ENCODE results near the gene VSTM4.

VSTM4 gene

DNA sequence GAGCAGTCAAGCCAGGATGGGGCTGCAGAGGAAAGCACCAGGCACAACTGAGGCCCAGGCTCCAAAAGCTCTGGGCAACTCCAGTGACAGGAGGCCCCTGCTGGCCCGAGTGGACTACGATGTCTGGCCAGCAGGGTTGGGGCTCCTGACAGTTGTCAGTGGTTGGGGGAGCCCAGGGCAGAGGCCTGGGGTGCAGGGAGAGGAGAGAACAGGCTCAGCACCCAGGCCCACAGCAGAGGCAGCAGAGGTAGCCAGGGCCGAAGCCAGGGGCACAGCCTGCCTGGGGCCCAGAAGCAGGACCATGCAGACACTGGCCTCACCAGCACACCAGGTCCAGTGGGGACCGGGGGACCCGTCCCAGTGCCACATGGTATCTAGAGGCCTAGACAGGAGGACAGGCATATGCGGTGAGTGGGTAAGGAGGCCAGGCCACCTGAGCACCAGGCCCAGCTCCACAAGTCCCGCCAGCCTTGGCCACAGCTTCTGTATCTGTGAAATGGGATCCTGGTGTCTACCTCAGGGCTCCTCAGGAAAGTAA, 129.6 kb downstream of the VSTM4 start:
- DNase-seq = no peak
- H3K27ac ChIP-seq = no peak overlapping the region
- no peak overlapping the region for H3K4me3 ChIP-seq (ENCODE audit: low read depth, low read length)
- peaks cover 22% of the 10 kb centered on the region for H3K27me3 ChIP-seq (ENCODE audit: insufficient read depth, low read depth, severe bottlenecking)
- no peaks in the 10 kb centered on the region for H3K9me3 ChIP-seq (ENCODE audit: severe bottlenecking)
- TF ChIP-seq, protein P1, sequence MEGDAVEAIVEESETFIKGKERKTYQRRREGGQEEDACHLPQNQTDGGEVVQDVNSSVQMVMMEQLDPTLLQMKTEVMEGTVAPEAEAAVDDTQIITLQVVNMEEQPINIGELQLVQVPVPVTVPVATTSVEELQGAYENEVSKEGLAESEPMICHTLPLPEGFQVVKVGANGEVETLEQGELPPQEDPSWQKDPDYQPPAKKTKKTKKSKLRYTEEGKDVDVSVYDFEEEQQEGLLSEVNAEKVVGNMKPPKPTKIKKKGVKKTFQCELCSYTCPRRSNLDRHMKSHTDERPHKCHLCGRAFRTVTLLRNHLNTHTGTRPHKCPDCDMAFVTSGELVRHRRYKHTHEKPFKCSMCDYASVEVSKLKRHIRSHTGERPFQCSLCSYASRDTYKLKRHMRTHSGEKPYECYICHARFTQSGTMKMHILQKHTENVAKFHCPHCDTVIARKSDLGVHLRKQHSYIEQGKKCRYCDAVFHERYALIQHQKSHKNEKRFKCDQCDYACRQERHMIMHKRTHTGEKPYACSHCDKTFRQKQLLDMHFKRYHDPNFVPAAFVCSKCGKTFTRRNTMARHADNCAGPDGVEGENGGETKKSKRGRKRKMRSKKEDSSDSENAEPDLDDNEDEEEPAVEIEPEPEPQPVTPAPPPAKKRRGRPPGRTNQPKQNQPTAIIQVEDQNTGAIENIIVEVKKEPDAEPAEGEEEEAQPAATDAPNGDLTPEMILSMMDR (IDR thresholded peaks at IDR 0.05; ENCODE audit: low read depth, low read length) = no peak
- no peaks in the 10 kb centered on the region for H3K36me3 ChIP-seq

DNA sequence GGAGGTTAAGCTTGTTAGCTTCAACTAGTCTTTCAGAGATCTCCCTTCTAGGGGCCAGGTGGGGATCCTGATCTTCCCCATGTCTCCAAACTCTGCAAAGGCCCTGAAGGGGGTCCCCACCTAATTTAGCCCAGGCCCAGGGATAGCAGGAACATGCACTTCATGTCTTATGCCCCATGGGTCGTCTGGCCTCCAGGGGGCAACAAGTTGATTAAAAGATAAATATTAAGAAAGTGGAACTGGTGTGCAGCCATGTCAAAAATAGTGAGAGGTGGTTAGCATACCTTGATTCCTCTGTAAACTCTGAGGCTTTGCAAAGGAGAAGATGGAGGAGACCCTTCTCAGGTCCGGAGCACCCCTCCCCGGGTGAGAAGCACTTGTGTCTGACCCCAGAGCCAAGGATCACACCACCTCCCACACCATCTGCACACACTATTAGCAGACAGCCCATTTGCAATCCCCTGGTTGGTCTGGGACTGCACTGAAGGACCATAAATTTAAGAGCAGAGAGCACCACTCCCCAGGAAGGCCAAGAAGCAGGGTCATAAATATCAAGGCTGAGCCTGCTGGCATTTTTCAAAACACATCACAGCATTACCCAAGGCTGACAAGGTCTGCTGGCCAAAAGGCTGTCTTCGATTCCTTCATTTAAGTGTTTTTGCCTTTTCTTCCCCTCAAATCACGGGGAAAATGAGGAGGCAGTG, 131.5 kb downstream of the VSTM4 start:
- H3K27ac ChIP-seq = no peak overlapping the region
- no peaks in the 10 kb centered on the region for H3K9me3 ChIP-seq (ENCODE audit: severe bottlenecking)
- H3K4me3 ChIP-seq (ENCODE audit: low read depth, low read length) = no peak overlapping the region
- no peak for DNase-seq
- no peaks in the 10 kb centered on the region for H3K36me3 ChIP-seq
- TF ChIP-seq, protein P1 (IDR thresholded peaks at IDR 0.05; ENCODE audit: low read depth, low read length) = no peak
- H3K27me3 ChIP-seq (ENCODE audit: insufficient read depth, low read depth, severe bottlenecking) = peaks cover 29% of the 10 kb centered on the region

DNA sequence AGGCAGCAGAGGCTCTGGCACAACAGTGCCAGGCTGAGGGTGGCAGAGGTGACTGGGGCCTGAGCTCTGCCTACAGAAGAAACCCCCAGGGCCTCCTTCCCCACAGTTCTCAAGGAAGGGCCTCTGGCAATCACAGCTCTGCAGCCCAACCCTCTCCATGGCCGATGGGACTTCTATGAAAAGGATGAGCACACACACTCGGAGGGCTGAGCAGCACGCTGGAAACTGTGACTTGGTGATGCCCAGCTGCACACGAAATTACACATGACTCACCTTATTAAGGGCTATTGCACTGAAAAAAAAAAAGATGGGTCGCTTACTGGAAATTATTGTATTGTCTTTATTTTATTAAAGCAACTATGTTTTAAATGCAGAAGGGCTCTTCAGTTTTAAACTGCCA, 132.7 kb downstream of the VSTM4 start:
- H3K27me3 ChIP-seq (ENCODE audit: insufficient read depth, low read depth, severe bottlenecking) = peaks cover 26% of the 10 kb centered on the region
- no peak overlapping the region for H3K4me3 ChIP-seq (ENCODE audit: low read depth, low read length)
- no peak for DNase-seq
- no peak overlapping the region for H3K27ac ChIP-seq
- no peaks in the 10 kb centered on the region for H3K9me3 ChIP-seq (ENCODE audit: severe bottlenecking)
- TF ChIP-seq, protein P1 (IDR thresholded peaks at IDR 0.05; ENCODE audit: low read depth, low read length) = no peak
- H3K36me3 ChIP-seq = no peaks in the 10 kb centered on the region

DNA sequence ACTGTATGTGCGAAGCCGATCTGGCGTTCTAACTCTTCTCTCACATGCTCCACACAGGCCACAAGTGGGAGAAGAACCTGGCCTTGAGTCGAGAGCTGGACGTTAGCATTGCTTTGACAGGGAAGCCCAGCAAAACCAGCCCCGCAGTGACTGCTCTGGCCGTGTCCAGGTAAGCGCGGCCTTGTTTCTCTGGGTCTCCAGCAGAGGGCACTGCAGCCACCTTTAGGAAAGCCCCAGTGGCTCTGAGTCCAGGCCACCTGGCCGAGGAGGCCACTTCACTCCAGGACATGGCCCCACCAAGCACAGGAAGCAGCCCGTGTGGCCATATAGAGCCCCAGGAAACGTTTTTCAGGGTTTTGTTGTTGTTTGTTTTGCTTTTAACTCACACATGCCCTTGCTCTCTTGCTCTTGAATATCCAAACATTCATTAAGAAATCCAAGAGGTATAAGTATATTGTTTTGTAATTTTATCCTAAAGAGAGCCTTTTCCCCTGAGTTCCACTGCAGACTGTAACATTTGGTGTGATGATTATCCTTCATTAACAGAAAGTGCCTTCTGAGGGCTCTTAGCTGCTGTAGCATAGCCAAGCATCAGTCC, 133.9 kb downstream of the VSTM4 start:
- Histone ChIP-seq H3K4me3 (ENCODE audit: low read depth, low read length) (no peak overlapping the region), H3K27me3 (ENCODE audit: insufficient read depth, low read depth, severe bottlenecking) (peaks cover 21% of the 10 kb centered on the region), H3K36me3 (no peaks in the 10 kb centered on the region), H3K27ac (no peak overlapping the region), H3K9me3 (ENCODE audit: severe bottlenecking) (no peaks in the 10 kb centered on the region)
- TF ChIP-seq, protein P1 (IDR thresholded peaks at IDR 0.05; ENCODE audit: low read depth, low read length) = peak; percentile 94
- DNase-seq = peak; percentile 77

DNA sequence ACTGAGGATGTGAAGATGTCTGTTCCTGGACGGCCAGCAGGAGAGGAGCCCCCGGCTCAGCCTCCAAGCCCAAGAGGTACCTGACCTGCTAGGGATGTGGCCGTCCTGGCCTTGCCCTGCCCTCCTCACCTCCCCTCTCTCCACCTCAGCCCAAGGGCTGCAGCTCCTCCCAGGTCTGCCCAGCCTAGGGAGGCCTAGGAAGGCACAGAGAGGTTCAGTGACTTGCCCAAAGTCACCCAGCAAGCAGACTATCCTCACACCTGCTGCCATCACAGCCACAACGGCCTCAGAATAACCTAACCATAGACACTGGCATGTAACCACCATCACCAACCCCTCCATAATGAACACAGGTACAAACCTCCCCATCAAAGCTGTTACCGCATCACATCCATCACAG, 137.0 kb downstream of the VSTM4 start:
- TF ChIP-seq, protein P1 (IDR thresholded peaks at IDR 0.05; ENCODE audit: low read depth, low read length) = no peak
- H3K9me3 ChIP-seq (ENCODE audit: severe bottlenecking) = no peaks in the 10 kb centered on the region
- no peak for DNase-seq
- no peak overlapping the region for H3K27ac ChIP-seq
- peaks cover 20% of the 10 kb centered on the region for H3K27me3 ChIP-seq (ENCODE audit: insufficient read depth, low read depth, severe bottlenecking)
- no peaks in the 10 kb centered on the region for H3K36me3 ChIP-seq
- no peak overlapping the region for H3K4me3 ChIP-seq (ENCODE audit: low read depth, low read length)

Measured in WERI-Rb-1 (cell line).